ENCODE data around the gene COL5A1.

The COL5A1 gene

GRCh38 chr9:134641173-134641989 lies at the start of gene COL5A1:
TSS of gene COL5A1 (plus strand) at chr9:134641803. CDS start at chr9:134642188, 385 bp downstream.
- peak within 1 kb of the TSS; percentile 42 for H3K4me3 ChIP-seq (ENCODE audit: low read depth, low read length)
- peak; percentile 8 for DNase-seq (ENCODE audit: low read depth)

DNA sequence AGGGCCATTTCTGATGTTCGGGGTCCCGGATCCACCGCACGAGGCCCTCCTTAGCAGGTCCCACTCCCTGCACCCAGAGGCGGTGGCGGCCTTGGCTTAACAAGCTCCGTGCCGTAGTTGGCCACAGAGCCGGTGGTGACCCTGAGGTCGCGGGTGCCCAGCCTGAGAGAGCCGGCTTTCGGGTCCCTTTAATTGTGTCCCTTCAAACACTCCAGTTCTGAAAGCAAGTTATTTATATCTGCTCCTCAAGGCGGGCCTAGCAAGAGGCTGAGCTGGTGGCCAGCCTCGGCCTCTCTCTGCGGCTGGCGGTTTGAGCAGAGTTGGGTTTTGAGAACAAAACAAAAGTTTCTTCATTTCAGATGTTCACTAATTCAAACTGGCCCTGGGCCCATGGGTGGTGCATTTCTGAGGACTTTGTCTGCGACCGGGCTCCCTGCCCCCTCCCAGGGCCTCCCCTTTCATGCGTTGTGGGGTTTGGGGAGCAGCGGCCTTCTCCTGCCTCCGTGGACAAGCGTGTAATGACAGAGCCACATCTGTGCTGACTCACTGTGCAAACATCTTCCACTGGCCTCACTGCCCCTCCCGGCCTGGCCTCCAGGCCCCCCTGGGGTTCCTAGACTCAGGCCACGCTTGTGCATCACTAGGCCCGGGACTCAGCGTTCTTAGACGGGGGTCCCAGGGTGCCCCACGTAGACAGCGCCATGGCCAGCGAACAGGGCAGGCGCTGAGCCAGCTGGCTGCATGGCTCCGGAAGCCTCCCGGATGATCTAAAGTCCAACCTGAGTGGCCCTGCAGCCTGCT lies 49.4 kb upstream of the COL5A1 start:
- TF ChIP-seq CTCF (IDR thresholded peaks at IDR 0.05; ENCODE audit: control insufficient read depth, extremely low read depth, insufficient read depth) = no peak
- DNase-seq (ENCODE audit: low read depth) = no peak
- no peak overlapping the region for H3K4me3 ChIP-seq (ENCODE audit: low read depth, low read length)

More at GRCh38 chr9:134641173-134641989, at the start of gene COL5A1:
- no peak for TF ChIP-seq CTCF (IDR thresholded peaks at IDR 0.05; ENCODE audit: control insufficient read depth, extremely low read depth, insufficient read depth)

DNA sequence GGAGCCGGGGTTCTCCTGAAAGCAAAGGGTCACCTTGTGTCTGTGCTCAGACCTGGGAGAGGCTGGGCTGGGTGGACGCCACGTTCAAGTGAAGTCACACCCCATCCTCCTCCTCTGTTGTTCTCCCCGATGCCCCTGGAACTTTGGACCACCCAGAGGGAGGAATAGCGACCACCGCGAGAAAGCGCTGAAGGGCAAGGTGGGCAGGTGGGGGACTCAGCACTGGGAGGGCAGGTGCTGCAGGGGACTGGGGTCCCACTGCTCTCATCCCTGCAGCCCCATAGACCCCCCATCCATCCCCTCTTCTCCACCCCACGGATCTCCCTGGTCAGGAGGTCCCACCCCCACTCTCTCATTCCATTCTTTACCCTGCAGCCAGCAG lies 48.8 kb upstream of the COL5A1 start:
- no peak for DNase-seq (ENCODE audit: low read depth)
- no peak overlapping the region for H3K4me3 ChIP-seq (ENCODE audit: low read depth, low read length)
- no peak for TF ChIP-seq CTCF (IDR thresholded peaks at IDR 0.05; ENCODE audit: control insufficient read depth, extremely low read depth, insufficient read depth)

GRCh38 chr9:134593286-134594077 lies 48.1 kb upstream of the COL5A1 start:
- H3K4me3 ChIP-seq (ENCODE audit: low read depth, low read length) = no peak overlapping the region
- TF ChIP-seq CTCF (IDR thresholded peaks at IDR 0.05; ENCODE audit: control insufficient read depth, extremely low read depth, insufficient read depth) = no peak
- no peak for DNase-seq (ENCODE audit: low read depth)

GRCh38 chr9:134594078-134594941 lies 47.3 kb upstream of the COL5A1 start:
- no peak for DNase-seq (ENCODE audit: low read depth)
- H3K4me3 ChIP-seq (ENCODE audit: low read depth, low read length) = no peak overlapping the region
- no peak for TF ChIP-seq CTCF (IDR thresholded peaks at IDR 0.05; ENCODE audit: control insufficient read depth, extremely low read depth, insufficient read depth)

GRCh38 chr9:134595014-134595413 lies 46.6 kb upstream of the COL5A1 start:
- no peak overlapping the region for H3K4me3 ChIP-seq (ENCODE audit: low read depth, low read length)
- DNase-seq (ENCODE audit: low read depth) = no peak
- TF ChIP-seq CTCF (IDR thresholded peaks at IDR 0.05; ENCODE audit: control insufficient read depth, extremely low read depth, insufficient read depth) = no peak

Data from LNCaP clone FGC (cell line).